ENCODE measurements around the gene ANGPTL2.

GRCh38 chr9:127114606-127115005 is 7.8 kb downstream of the ANGPTL2 start:
- TF ChIP-seq CTCF (IDR thresholded peaks at IDR 0.05 in 2 of 3, conservative IDR thresholded peaks at IDR 0.05 in 1 of 3; ENCODE audit: borderline replicate concordance in 1 of 3, insufficient read depth in 1 of 3, low read depth in 2 of 3, low read length in 2 of 3): no peak
- no peak for TF ChIP-seq POLR2A (IDR thresholded peaks at IDR 0.05; ENCODE audit: borderline replicate concordance, extremely low read depth, insufficient read depth, insufficient read length)
- no peak for TF ChIP-seq ZBTB33 (IDR thresholded peaks at IDR 0.05; ENCODE audit: extremely low read depth, insufficient replicate concordance, low read length)
- TF ChIP-seq EZH2 (IDR thresholded peaks at IDR 0.05): no peak
- TF ChIP-seq ZFX (IDR thresholded peaks at IDR 0.05): no peak
- no peak for TF ChIP-seq CEBPB (IDR thresholded peaks at IDR 0.05; ENCODE audit: low read depth)
- no peak for TF ChIP-seq YY1 (IDR thresholded peaks at IDR 0.05; ENCODE audit: extremely low read depth, insufficient replicate concordance, low read depth, low read length)

Measured in HCT116 (cell line).